IPS DF 6.9 (cell line): ENCODE results near the gene SLC10A7.

Experiments
- DNase-seq: peaks from one replicate; pipeline ENCODE4 v3.0.0-alpha.2; 2013; ENCODE audit warnings: low read depth, low spot score
- H3K27ac ChIP-seq: one replicate; pipeline ENCODE4 v1.5.1; 2013; ENCODE audit warnings: low read length, control low read depth
- H3K27me3 ChIP-seq: 2 replicates; pipeline ENCODE4 v1.6.1; 2013; ENCODE audit warnings: mild to moderate bottlenecking, low read length; ENCODE audit not compliant: control insufficient read depth, insufficient read depth
- H3K36me3 ChIP-seq: 2 replicates; pipeline ENCODE4 v1.6.1; 2013; ENCODE audit warnings: low read length; ENCODE audit not compliant: control insufficient read depth, insufficient read depth
- H3K4me1 ChIP-seq: 2 replicates; pipeline ENCODE4 v1.6.1; 2013; ENCODE audit warnings: low read length; ENCODE audit not compliant: control insufficient read depth, insufficient read depth
- H3K4me3 ChIP-seq: 2 replicates; pipeline ENCODE4 v1.5.1; 2013; ENCODE audit warnings: mild to moderate bottlenecking, low read length
- H3K9me3 ChIP-seq: 2 replicates; pipeline ENCODE4 v1.6.1; 2013; ENCODE audit warnings: low read length, inconsistent platforms; ENCODE audit not compliant: control insufficient read depth, insufficient read depth
- WGBS: extraction: QIAGEN DNeasy Blood & Tissue Kit; methylation state at CpG from one replicate; pipeline ENCODE4 v1.1.7; 2013; ENCODE audit warnings: mixed read lengths, missing lambda C conversion rate; ENCODE audit not compliant: insufficient read length, insufficient coverage; 5-methylcytosine and 5-hydroxymethylcytosine counted together

Gene SLC10A7

DNA sequence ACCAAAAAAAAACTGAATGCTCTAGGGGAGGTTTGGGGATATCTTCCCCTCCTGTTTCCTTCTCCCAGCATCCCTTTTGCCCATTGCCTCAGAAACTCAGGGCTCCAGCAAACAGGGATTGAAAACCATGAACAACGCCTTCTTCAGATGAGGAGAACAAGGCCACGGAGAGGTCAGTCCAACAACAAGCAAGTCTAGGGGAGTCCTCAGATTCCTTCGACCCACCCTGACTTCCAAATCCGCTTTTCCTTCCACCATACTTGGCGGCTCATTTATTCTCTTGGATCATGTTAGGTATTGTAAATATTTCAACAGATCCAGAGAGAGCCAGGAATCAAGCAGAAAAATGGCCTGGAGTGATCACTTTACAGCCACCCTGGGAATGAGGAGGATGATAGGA, 285.5 kb downstream of the SLC10A7 start:
- WGBS = no CpG with 5 or more reads among the region's 5 CpGs
- no peaks in the 10 kb centered on the region for H3K27me3 ChIP-seq
- DNase-seq = no peak
- no peaks in the 10 kb centered on the region for H3K36me3 ChIP-seq
- no peaks in the 10 kb centered on the region for H3K9me3 ChIP-seq
- H3K4me1 ChIP-seq = no peaks in the 10 kb centered on the region
- no peak overlapping the region for H3K27ac ChIP-seq
- H3K4me3 ChIP-seq = no peak overlapping the region

DNA sequence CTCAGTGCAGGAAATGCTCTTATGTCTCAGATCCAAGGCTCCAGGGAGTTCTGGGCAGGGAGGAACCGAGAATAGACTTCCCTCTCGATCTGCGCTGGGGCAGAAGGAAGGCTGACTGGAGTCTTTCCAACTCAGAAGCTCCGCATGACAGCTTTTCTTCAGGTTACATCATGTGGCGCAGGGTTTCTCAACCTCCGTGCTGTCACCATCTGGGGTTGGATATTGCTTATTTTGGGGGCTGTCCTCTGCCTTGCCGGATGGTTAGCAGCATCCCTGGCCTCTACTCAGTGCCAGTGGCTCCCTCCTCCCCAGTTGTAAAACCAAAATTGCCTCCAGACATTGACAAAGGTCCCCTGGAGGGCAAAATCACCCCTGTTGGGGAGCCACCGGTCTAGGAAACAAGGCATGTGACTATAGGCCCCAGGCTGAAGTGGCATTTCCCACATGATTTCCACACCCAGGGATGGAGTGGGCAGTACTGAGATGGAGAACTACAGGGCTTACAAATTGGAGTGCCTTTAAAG, 286.0 kb downstream of the SLC10A7 start:
- Histone ChIP-seq H3K4me1 (no peaks in the 10 kb centered on the region), H3K27ac (no peak overlapping the region), H3K27me3 (no peaks in the 10 kb centered on the region), H3K4me3 (no peak overlapping the region), H3K36me3 (no peaks in the 10 kb centered on the region), H3K9me3 (no peaks in the 10 kb centered on the region)
- WGBS = no CpG with 5 or more reads among the region's 8 CpGs
- DNase-seq = no peak

DNA sequence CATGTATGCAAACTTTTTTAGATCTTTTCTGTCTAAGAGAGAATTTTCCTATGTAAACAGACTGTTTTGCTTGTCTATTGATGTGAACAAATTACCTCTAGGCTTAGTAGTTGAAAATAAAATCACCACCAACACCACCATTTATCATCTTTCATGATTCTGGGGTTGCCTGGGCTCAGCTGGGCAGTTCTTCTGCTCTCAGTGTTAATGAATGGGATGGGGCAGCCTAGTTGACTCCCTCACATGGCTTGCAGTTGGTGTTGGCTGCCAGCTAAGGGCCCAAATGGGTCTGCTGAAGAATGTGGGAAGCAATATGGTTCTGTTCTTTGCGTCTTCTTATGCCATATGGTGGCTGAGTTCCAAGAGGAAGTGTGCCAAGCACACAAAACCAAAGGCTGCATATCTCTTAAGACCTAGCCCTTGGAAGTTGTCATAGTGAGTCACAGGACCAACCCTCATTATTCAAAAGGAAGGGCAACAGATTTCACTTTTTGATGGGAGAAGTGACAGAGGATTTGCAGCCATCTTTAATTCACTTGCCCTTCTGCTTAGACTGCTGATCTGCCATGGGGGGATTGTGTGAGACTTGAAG, 289.5 kb downstream of the SLC10A7 start:
- Histone ChIP-seq H3K36me3 (no peaks in the 10 kb centered on the region), H3K4me1 (no peaks in the 10 kb centered on the region), H3K27me3 (no peaks in the 10 kb centered on the region), H3K27ac (no peak overlapping the region), H3K4me3 (no peak overlapping the region), H3K9me3 (no peaks in the 10 kb centered on the region)
- no peak for DNase-seq
- no CpG with 5 or more reads among the region's 1 CpG for WGBS

DNA sequence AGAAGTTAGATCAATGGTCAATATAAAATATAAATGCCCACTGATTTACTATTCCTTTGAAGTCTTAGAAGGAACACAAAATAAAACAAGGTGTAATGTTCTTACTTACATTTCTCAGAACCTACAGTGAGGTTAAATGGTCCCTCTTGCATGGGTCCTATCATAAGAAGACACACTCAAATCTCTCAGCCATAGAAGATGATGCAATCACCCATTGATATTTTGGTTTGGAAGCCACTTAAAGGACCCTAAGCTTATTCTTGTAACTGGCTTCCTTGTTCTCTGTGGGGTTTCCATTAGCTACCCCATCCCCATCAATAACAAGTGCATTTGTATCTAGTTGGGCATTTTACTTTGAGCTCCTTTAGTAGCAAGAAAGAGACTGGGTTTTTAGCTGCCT, 292.3 kb downstream of the SLC10A7 start:
- Histone ChIP-seq H3K4me1 (no peaks in the 10 kb centered on the region), H3K36me3 (no peaks in the 10 kb centered on the region), H3K9me3 (no peaks in the 10 kb centered on the region), H3K4me3 (no peak overlapping the region), H3K27me3 (no peaks in the 10 kb centered on the region), H3K27ac (no peak overlapping the region)
- DNase-seq = no peak

DNA sequence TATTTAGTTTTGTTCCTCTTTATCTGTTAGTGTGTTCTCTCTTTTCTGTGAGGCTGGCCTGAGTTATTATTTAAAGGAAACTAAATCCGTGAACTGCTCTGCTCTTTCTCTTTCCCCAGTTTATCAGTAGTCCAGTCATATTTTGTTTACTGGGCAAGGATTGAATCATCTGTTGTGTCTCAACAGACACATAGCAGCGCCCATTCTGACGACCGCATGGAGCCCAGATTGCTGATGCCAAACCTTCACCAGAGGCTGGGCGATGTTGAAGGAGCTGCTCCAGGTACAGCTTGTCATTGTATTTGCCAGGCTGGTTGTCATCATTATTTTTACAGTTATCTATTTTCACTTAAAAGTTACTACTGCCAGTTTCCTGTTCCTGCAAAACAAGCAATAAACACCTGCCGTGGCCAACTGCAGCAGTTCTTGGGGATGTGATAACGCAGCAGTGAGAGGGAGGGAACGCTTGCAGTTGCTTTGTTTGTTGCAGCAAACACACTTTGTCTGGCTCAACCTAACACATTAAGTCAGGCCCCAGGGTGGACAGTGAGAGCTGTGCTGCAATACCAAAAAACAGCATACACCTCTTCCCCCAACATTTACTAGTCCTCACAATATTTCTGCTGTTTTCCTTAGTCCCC, 297.3 kb downstream of the SLC10A7 start:
- H3K4me1 ChIP-seq = no peaks in the 10 kb centered on the region
- H3K27ac ChIP-seq = no peak overlapping the region
- DNase-seq = no peak
- no peaks in the 10 kb centered on the region for H3K9me3 ChIP-seq
- no peaks in the 10 kb centered on the region for H3K36me3 ChIP-seq
- no peak overlapping the region for H3K4me3 ChIP-seq
- no CpG with 5 or more reads among the region's 8 CpGs for WGBS
- no peaks in the 10 kb centered on the region for H3K27me3 ChIP-seq

DNA sequence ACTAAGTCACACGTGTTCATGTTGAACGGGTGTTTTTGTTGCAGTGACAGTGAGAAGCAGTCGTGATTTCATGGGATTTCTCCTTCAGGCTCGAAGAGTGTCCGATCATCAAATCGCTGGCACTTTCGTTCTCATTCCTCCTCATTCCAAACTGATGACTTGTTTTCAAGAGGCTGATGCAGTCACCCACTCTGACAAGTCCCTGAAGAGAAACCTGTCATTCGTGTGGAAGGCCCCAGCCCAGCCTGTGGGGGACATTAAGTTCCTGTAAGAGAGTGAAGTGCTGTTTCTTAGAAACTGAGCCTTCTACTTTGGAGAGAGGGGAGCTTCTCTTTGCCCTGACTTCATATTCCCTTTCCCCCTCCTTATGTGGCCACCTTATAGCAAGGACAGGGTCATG, 299.4 kb downstream of the SLC10A7 start:
- Histone ChIP-seq H3K36me3 (no peaks in the 10 kb centered on the region), H3K27ac (no peak overlapping the region), H3K4me3 (no peak overlapping the region), H3K4me1 (no peaks in the 10 kb centered on the region), H3K27me3 (no peaks in the 10 kb centered on the region), H3K9me3 (no peaks in the 10 kb centered on the region)
- no peak for DNase-seq
- WGBS = no CpG with 5 or more reads among the region's 8 CpGs

DNA sequence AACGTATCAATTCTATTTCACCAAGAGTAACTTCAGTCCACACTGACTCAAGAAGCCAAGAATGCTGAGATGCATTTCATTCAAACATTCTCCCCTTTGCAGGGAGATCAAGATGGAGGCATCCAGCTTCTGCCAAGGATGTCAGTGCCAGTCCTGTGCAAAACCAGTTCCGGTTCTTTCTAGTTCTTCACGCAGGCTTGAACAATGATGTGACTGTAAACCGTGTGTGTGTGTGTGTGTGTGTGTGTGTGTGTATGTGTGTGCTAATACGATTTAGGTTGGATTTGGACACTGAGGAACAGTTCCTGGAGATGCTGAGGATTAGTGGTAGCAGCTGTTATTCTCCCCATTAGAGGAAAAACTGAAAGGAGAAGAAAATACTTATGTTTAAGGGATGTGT, 307.5 kb downstream of the SLC10A7 start, which contains the start of gene REELD1:
Gene REELD1 (plus strand): TSS at position 301 of the 400 bp plus-strand sequence. CDS start 2,415 bp downstream, outside the sequence.
- H3K27me3 ChIP-seq = no peaks in the 10 kb centered on the region
- no peak within 1 kb of the TSS for H3K27ac ChIP-seq
- WGBS = no CpG with 5 or more reads among the region's 5 CpGs

DNA sequence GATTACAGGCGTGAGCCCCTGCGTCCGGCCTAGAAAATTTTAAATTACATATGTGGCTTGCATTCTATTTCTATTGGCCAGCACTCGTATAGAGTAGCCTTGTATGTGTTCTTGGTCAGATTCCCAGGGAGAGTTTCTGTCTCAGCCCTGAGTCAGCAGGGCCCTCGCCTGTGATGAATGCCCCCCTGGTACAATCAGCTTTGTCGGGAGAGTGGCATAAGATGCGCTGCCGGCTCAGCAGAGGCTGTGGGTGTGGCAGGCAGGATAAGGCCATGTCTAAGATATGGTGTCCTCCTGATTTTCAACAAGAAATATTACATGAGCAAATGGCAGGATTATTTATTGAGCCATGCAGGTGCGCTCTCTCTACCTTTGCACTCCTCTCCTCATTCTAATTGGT, 309.0 kb downstream of the SLC10A7 start:
- no peak for DNase-seq
- Histone ChIP-seq H3K36me3 (no peaks in the 10 kb centered on the region), H3K9me3 (no peaks in the 10 kb centered on the region), H3K4me3 (no peak overlapping the region), H3K27ac (no peak overlapping the region), H3K27me3 (no peaks in the 10 kb centered on the region), H3K4me1 (no peaks in the 10 kb centered on the region)
- no CpG with 5 or more reads among the region's 9 CpGs for WGBS

More for the DNA sequence above, 307.5 kb downstream of the SLC10A7 start, which contains the start of gene REELD1:
- no peak within 1 kb of the TSS for H3K4me3 ChIP-seq
- H3K9me3 ChIP-seq = no peaks in the 10 kb centered on the region
- no peaks in the 10 kb centered on the region for H3K4me1 ChIP-seq
- DNase-seq = no peak
- no peaks in the 10 kb centered on the region for H3K36me3 ChIP-seq

DNA sequence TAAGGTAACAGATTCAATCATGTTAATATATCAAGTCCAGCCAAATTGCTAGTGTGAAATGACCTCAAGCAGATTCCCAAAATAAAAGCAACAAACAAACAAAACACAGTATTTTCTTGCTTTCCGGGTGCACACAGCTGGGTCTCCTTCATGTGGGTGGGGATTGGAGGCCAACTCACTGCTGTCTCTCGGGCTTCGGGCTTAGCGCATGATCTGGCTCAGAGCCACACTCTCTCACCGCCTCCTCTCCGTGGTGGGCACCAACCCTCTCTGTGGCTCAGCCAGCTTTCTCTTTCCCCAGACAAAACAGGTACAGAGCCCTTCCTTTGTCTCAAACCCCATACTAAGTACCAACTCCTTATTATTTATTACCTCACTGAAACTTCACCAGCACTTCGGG, 310.3 kb downstream of the SLC10A7 start:
- Histone ChIP-seq H3K27me3 (no peaks in the 10 kb centered on the region), H3K36me3 (no peaks in the 10 kb centered on the region), H3K27ac (no peak overlapping the region), H3K9me3 (no peaks in the 10 kb centered on the region), H3K4me1 (no peaks in the 10 kb centered on the region), H3K4me3 (no peak overlapping the region)
- WGBS = no CpG with 5 or more reads among the region's 7 CpGs
- DNase-seq = no peak

DNA sequence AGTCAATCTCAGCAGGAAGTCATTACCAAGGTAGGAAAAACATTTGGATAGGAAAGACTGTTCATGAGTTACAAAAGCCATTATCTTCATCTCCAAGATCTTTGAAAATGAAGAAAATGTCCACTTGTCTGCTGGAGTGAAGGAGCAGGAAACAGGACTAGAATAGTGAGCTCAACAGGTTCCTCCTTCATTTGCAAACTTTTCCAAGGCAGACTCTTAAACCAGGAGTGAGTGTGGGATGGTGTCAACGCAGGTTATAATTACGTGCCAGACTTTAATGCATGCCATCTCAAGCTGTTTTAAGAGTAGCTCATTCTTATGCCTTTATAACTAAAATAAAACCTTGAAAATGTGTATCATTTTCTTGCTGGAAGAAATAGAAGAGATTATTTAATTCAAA, 310.9 kb downstream of the SLC10A7 start:
- no peaks in the 10 kb centered on the region for H3K9me3 ChIP-seq
- WGBS = no CpG with 5 or more reads among the region's 2 CpGs

DNA sequence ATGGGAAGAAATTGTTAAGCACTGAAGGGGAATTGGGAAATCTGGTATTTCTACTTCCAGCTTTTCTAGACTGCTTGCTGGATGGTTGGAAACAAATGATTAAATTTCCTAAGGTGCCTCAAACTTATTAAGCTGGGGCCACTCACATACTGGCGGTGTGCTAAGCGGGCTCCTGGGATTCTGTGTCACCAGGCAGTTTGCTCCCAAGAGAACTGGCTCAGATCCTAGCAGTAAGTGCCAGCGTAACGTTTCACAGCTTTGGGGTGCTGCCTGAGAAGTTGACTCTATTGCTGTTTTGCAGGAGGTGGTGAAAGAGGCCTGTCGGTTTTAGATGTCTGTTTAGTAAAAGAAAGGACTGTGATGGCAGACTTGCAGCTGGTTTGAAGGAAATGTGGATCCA, 314.3 kb downstream of the SLC10A7 start:
- Histone ChIP-seq H3K27ac (no peak overlapping the region), H3K4me3 (no peak overlapping the region), H3K36me3 (no peaks in the 10 kb centered on the region), H3K27me3 (no peaks in the 10 kb centered on the region), H3K9me3 (no peaks in the 10 kb centered on the region), H3K4me1 (no peaks in the 10 kb centered on the region)
- no CpG with 5 or more reads among the region's 5 CpGs for WGBS
- DNase-seq = no peak

More for the DNA sequence above, 310.9 kb downstream of the SLC10A7 start:
- Histone ChIP-seq H3K4me1 (no peaks in the 10 kb centered on the region), H3K36me3 (no peaks in the 10 kb centered on the region), H3K27ac (no peak overlapping the region), H3K4me3 (no peak overlapping the region), H3K27me3 (no peaks in the 10 kb centered on the region)
- no peak for DNase-seq
